Measurements from ENCODE around the gene BRD7.
"Not testable (repeated sequence)": the region's sequence is repeated elsewhere in the genome, so short reads cannot be mapped to it uniquely, and the experiment has no call there.

BRD7 gene

GRCh38 chr16:50354629-50355456 is 13.9 kb downstream of the BRD7 start:
- DNase-seq (ENCODE audit: low spot score), result no peak

- DNase-seq (ENCODE audit: low spot score), result no peak
Measured at GRCh38 chr16:50354082-50354481, 14.7 kb downstream of the BRD7 start.

GRCh38 chr16:50351952-50352351 is 16.8 kb downstream of the BRD7 start:
- DNase-seq (ENCODE audit: low spot score), result no peak

GRCh38 chr16:50351116-50351515 is 17.7 kb downstream of the BRD7 start:
- no peak for DNase-seq (ENCODE audit: low spot score)

GRCh38 chr16:50345210-50345609 is 23.6 kb downstream of the BRD7 start:
- not testable (repeated sequence) for DNase-seq (ENCODE audit: low spot score)

GRCh38 chr16:50343566-50343965 is 25.2 kb downstream of the BRD7 start:
- not testable (repeated sequence) for DNase-seq (ENCODE audit: low spot score)

GRCh38 chr16:50340578-50340977 is 28.2 kb downstream of the BRD7 start:
- DNase-seq (ENCODE audit: low spot score), result no peak

- DNase-seq (ENCODE audit: low spot score), result no peak
Measured at GRCh38 chr16:50338371-50339231, 30.2 kb downstream of the BRD7 start.

- DNase-seq (ENCODE audit: low spot score), result no peak
Measured at GRCh38 chr16:50336884-50337283, 31.9 kb downstream of the BRD7 start.

GRCh38 chr16:50335196-50335958 is 33.4 kb downstream of the BRD7 start:
- no peak for DNase-seq (ENCODE audit: low spot score)

- DNase-seq (ENCODE audit: low spot score), result no peak
Measured at GRCh38 chr16:50334106-50334975, 34.4 kb downstream of the BRD7 start.

GRCh38 chr16:50332599-50332998 is 36.2 kb downstream of the BRD7 start:
- DNase-seq (ENCODE audit: low spot score), result no peak

GRCh38 chr16:50331570-50331969 is 37.2 kb downstream of the BRD7 start:
- DNase-seq (ENCODE audit: low spot score), result no peak

GRCh38 chr16:50329446-50330189 is 39.2 kb downstream of the BRD7 start:
- DNase-seq (ENCODE audit: low spot score), result no peak

GRCh38 chr16:50326835-50327465 is 41.8 kb downstream of the BRD7 start:
- no peak for DNase-seq (ENCODE audit: low spot score)

GRCh38 chr16:50326264-50326663 is 42.5 kb downstream of the BRD7 start:
- DNase-seq (ENCODE audit: low spot score), result no peak

GRCh38 chr16:50324345-50324744 is 44.4 kb downstream of the BRD7 start:
- no peak for DNase-seq (ENCODE audit: low spot score)

- no peak for DNase-seq (ENCODE audit: low spot score)
Measured at GRCh38 chr16:50323335-50324011, 45.3 kb downstream of the BRD7 start.

GRCh38 chr16:50322333-50322732 is 46.5 kb downstream of the BRD7 start:
- DNase-seq (ENCODE audit: low spot score), result no peak

GRCh38 chr16:50320310-50320709 is 48.5 kb downstream of the BRD7 start:
- no peak for DNase-seq (ENCODE audit: low spot score)

Data from AG08396 (cell line).